Left lobe of liver (tissue), 2 donors: Measurements from ENCODE around the gene TGFA. TPM values are rescaled to one million over a fixed set of nuclear protein-coding genes. Genes with fewer than 3 reads are reported as not detected.
"Not testable (repeated sequence)": the region's sequence is repeated elsewhere in the genome, so short reads cannot be mapped to it uniquely, and the experiment has no call there.

Source experiments
- ATAC-seq: fragments of 200-7000 bp; cut with Tn5 transposase; one replicate; pipeline ENCODE4 v1.9.1; 2020; ENCODE audit warnings: mild to moderate bottlenecking, moderate library complexity
- DNase-seq: peaks from one replicate; pipeline ENCODE4 v3.0.0-alpha.2; 2020; ENCODE audit warnings: low spot score
- total RNA-seq: library from RNA; stranded (reverse); gene quantifications from one replicate; pipeline ENCODE4 v1.2.1, GENCODE V29; 2021
- donor health status: DM: no; HTN: no; CAD: no; lungs with moderate emphysema.
- donor health status: DM: no; HTN: yes; CAD: no.

The TGFA gene
- total RNA-seq, 1 donor from 2014 or later, result 5.0 TPM

DNA sequence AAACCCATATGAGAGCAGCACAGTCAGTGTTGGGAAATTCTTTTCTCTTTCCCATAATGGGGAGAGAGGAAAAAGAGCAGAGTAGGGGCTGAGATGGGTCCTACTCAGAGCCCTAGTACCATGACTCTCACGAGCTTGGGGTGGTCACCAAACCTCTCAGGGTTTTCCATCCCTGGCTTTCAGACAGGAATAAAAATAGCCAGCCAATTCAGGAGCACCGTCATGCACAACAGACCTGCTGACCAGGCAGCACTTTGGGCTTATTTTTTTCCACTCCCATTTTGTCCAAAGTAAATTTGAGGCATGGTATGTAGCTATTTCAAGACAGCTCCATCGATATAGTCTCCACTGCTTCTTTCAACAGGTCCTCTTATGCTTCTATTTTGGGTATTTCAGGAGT is 86.4 kb downstream of the TGFA start:
- ATAC-seq (no peak), DNase-seq (no peak)

DNA sequence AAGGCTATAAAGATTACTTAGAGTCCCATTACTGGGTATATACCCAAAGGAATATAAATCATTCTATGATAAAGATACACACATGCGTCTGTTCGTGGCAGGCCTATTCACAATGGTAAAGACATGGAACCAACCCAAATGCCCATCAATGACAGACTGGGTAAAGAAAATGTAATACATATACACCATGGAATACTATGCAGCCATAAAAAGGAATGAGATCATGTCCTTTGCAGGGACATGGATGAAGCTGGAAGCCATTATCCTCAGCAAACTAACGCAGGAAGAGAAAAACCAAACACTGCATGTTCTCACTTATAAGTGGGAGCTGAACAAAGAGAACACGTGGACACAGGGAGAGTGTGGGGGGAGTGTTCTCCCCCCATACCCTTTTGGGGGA is 87.0 kb downstream of the TGFA start:
- not testable (repeated sequence) for ATAC-seq
- DNase-seq, result peak; percentile 10

DNA sequence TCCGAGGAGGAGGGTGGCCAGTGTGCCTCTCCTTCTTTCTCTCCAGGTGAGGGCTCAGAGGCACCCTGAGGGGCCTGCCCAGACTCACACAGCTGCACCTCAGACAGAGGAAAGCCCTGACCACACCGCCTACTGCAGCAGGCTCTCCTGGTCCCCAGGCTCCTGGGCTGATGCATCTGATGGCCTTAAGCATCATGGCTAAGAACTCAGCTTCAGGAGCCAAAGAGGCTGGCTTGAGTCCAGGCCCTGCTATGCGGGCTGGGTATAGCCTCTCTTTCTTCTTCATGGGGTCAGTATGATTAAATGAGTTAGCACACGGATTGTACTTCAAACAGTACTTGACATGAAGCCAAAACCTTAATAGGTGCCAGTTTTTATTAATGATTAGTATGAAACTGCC is 89.6 kb downstream of the TGFA start:
- no peak for ATAC-seq
- no peak for DNase-seq

DNA sequence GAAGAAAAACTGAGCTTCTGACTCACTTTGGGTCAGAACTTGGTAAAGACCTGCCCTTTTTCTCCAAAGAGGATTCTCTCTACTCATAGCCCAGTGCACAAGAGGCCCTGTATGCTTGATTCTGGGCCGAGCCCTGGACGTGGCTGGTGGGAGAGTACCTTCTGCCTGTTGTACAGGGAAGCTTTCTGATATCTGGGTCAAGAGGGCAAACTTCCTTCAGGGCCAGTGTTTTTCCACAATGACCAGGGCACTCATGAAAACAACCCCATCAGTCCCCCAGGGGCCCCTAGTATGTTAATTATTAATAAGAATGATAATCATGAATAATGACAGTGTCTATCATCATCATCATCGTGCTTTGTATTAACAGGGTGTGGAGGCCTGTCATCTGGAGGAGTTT is 90.0 kb downstream of the TGFA start:
- ATAC-seq (no peak), DNase-seq (no peak)

DNA sequence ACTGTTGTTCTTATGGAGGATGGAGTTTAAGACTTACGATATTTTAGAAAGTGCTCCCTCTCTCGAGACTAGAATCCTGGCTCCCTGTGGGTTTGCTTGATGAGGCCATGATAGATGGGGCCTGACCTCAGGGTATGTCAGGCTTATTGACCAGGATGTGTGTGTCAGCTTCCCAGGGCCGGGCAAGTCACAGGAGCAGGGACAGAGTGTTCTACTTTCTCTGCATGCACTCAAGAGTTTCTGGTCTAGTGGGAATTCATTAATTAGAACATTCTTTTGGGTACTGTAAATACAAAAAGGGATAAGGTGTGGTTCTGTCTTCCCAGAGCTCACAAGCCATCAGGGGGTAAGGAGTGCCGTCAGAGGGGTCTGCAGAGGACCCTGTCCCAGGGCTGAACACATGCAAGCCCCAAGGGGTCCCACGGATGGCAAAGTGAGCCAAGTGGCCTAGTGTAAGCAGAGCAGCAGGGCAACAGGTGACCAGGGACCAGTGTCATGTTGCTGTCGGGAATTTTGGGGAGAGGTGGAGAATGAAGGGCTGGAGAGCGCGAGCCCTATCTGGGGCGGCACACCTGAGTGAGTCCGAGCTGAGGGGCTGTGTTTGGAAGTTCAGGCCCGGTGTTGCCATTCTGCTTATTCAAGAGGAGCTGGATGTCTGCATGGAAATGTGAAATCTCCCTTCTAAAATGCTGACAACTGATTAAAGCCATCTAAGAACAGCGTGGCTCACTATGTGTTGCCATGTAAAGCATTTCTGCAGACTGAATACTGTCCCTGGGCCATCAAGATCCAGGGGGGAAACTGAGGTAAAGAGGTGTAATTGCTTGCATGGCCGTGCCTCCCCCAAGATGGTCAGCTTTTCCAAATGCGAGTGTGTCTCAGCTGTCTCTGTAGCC is 91.4 kb downstream of the TGFA start:
- no peak for ATAC-seq
- no peak for DNase-seq

DNA sequence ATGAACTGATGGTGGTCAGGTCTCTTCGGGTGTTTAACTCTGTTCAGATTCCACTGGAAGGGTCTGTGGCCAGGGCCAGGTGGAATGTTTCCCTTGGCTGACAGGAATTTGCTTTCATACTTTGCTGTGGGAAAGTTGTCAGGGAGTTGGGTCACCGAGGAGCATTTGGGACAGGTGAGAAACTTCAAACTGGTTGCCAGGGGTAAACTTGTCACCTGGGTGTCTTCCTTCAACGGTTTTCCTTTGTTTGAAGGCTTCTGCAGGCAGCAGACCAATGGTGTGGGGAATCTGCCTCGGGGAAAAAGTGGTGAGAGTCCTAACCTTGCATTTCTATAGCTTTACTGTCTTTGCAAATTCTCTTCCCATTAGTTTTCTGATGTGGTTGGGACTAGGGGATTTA is 92.2 kb downstream of the TGFA start:
- ATAC-seq (no peak), DNase-seq (no peak)

DNA sequence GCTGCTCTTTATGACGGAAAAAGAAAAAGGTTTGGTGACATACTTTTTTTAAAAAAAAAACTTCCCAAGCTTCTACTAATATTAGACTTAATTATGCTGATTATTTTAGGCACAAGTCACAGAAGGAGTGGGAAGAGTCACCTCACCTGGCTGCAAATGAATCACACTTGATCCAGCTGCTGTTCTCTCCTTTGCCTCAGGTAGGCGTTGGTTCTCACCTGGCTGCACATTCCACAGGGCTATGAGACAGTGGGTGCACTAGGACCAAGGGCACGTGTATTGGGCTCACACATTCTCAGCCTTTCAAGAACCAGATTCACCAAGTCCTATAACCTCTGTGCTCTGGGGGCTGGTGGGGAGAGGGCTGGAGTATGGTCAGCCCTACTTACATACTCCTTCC is 93.3 kb downstream of the TGFA start:
- DNase-seq (no peak), ATAC-seq (no peak)

DNA sequence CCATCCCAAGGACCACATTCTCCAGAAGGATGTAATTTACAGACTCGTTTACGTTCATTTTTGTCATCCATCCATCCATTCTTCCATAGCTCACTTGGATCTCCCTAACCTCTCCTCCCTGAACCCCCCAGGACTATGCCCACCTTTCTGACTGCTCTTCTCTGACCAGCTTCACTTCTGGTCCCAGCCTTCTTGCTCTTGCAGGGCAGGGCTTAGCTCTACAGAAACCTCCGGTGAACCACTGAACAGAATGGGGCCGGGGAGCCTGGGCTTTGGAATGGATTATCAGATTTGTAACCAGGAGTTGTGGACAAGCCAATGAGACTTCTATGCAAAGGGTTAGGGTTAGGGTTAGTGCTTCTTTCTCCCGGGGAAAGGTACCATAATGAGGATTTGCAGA is 95.0 kb downstream of the TGFA start:
- DNase-seq, result no peak

DNA sequence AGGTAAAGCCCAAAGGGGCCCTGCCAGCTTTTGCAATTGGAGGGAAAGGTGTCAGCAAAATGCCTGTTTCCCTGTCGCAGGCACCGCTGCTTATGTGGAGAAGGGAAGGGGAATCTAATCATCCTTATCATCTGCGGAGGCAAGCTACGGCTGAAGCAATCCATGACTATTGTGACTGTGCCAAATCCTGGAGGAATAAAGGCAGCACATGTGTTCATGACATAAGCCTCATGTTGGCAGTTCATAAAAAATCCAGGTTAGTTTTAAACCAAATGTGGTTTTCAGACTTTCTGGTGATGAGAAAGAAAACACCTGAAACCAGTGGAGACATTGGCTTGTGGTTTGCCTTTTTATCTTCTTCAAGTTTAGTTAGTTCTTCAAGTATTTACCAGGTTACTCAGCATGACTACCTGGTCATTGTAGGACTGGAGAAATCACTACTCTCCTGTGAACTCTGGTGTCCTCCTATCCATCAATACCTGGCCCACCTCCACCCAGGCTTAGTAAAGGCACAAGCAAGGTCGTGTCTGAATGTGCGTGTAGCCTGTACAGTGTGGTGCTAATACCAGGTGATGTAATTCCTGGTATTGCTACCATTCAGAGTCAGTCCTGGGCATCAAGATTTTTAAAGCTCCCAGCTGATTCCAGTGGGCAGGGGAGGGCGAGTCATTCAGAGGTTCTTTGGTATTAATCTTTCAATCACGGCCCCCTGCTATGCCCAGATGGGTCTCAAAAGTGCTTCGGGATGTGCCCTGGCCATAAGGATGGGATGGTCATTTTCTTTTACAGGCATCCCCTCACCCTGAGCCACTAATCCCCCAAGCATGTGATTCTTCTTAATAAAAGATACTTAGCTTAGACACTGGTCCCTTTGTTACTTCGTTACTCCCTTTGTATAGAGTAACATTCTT is 96.8 kb downstream of the TGFA start:
- DNase-seq (no peak), ATAC-seq (no peak)

More for the DNA sequence above, 95.0 kb downstream of the TGFA start:
- ATAC-seq, result no peak

DNA sequence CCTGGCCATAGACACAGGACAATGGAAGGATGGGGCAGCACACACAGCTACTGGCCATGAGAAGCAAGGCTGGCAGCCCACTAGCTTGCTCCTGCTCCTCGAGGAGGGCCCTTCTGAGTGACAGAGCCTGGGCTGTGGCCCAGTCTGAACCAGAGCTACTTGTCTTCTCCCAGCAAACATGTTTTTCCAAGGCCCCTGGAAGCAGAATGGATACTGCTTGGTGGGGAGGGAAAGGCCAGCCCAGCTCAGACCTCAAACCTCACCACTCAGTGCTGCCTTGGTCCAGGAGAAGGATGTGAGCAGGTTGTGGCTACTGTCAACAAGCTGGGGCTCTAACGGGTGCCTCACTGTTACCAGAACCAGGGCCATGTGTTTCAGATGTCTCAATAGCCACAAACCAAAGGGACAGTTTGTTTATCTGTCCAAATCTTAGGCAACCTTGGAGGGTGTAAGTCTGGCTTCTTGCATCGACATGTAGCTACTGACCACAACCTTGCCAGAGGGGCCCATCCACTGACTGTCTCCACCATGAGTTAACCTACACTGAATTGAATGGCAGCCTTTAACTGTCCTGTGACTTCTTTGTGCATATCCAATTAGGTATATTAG is 98.6 kb downstream of the TGFA start:
- no peak for DNase-seq
- no peak for ATAC-seq

DNA sequence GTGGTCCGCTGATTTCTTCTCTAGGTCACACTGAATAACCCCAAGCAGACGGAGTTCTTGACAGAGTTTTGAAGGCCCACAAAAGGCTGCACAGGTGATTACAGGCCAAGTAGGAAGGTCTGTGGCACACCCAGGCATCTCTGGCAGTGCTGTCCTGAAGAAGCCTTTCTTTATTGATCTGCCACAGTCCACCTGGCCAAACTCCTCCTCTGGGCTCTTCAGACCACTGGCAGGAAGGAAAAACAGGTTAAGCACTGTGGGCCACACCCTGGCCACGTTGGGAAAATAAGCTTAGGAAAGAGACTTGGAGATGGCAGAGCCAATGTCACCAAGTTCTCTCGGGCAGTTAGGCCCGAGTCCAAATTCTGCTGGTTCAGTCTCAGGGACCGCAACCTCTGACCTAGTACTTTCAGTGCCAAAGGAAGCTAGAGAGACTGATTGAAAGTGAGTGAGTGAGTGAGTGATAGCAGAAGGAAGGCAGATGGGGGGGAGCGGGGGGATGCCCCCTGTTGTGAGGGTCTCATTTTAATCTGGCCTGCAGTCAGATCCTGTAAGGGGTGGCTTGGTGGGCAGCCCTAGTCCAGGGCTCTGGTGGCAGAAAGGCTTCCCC is 102.9 kb downstream of the TGFA start:
- DNase-seq, result no peak
- peak; percentile 67 for ATAC-seq

DNA sequence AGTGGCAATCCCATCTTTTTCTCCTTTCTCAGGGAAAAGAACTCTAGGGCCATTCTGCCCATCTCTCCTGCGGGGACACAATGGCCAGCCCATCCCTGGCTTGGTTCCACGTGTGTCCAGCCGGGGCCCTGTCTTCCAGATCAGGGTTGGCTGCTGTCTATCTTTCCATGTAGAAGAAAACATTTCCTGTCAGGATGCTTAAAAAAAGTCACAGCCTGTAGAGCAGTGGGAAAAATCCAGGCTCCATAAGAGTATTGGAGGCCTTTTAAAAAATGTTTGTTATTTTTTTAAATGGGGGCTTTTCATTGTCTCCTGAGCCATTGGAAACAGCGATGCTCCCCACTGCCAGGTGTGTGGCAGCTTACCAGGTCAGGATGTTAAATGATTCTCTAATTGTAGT is 105.6 kb downstream of the TGFA start:
- DNase-seq (no peak), ATAC-seq (no peak)

DNA sequence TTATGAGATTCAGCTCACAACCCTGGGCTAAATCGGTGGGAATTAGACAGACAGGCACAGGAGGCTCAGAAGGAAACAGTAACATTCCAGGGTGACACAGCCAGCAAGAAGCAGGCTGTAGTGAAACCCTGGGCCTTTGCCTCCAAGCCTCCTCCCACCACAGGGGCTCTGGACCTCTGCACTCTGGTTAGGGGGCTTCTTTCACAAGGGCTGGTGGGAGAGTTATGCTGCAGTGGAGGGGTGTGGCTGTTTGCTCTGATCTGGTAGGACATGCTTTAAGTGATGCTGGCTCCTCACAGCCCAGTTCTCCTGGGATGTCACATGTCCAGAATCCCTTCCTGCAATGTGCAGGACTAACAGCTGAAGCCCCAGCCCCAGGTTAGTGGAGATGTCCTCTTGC is 109.9 kb downstream of the TGFA start:
- no peak for ATAC-seq
- DNase-seq, result no peak

DNA sequence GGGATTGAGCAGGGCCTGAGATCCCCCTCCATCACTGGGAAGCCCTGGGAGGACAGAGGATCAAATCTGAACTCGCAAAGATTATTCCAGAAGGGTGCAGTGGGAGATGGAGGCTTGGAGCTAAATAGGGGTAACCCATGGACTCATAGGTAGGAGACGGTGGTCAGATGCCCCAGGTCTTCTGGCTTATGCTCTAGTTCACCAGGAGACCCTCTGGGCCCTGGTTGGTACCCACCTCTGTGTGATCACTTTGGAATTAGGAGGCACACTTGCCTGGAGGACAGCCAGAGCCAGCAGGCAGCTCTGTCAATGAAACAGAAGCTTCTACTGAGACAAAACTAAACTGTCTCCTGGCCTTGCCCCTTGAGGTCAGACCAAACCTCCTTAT is 110.6 kb downstream of the TGFA start:
- ATAC-seq (no peak), DNase-seq (no peak)

DNA sequence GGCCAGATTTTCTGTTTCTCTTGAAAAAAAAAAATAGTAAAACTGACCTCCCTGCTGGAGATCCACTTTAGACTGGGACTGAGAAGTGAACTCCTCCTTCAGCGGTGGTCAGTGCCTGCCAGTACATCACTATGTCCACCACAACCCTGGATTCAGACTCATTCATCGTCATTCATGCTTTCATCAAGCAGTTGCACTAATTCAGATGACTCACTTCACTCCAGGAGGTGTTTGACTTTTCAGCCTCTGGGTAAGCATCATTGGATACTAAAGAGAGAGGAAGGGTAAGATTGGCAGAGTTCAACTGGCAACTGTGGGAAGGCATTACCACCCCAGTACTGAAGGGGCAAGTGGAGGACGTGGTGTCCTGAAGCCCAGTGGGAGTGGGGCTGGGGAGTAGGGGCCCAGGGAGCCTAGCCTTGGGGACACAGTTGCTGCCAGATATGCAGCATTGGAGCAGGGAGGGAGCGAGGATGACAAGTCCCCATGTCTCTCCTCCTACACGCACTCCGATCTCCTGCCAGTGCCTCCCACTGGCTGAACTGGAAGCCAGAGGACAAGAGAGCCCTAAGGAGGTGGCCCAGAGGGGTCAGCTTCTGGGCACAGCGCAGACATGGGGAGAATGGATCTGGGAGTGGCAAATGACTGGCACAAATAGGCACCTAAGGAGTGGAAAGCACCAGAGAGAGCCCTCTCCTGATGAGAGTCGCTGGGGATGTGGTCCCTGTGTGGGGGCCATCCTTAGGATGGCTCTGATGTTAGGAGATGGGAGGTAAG is 111.1 kb downstream of the TGFA start:
- ATAC-seq, result no peak
- DNase-seq, result no peak

DNA sequence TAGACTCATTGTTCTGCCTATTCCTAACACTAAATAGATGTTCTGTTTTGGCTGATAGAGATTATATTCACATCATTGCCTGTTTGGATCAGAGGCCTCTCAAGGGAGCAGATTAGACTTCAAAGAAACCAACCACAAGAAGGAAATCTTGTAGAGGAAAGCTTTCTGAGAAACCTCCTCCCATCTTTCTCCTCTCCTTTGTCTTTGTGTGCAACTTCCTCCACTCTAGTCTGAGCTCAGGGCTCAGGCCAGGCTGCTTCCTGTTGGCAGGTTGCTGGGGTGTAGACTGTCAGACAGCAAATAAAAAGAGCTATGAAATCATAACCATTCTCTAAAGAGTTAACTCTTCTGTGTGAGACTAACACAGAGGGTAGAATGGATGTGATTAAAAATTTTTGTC is 113.0 kb downstream of the TGFA start:
- DNase-seq (no peak), ATAC-seq (no peak)

DNA sequence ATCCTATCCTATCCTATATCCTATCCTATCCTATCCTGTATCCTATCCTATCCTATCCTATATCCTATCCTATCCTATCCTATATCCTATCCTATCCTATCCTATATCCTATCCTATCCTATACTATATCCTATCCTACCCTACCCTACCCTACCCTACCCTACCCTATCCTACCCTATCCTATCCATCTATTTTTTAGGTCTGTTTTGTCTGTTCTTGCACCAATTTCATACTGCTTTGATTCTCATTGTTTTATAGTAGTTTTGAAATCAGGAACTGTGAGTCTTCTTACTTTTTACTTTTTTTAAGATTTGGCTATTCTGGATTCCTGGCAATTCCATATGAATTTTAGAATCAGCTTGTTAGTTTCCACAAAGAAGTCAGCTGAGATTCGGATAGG is 118.5 kb downstream of the TGFA start:
- no peak for ATAC-seq

DNA sequence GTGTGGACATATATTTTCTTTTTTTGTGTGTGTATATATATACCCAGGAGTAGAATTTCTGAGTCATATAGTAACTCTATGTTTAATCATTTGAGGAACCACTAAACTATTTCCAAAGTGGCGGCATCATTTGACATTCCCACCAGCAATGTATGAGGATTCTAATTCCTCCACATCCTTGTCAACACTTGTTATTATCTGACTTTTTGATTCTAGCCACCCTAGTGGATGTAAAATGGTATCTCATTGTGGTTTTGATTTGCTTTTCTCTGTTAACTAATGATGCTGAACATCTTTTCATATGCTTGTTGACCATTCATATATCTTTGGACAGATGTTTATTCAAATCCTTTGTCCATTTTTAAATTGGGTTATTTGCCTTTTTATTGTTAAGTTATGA is 120.3 kb downstream of the TGFA start:
- DNase-seq (no peak), ATAC-seq (no peak)

More for the DNA sequence above, 118.5 kb downstream of the TGFA start:
- no peak for DNase-seq

DNA sequence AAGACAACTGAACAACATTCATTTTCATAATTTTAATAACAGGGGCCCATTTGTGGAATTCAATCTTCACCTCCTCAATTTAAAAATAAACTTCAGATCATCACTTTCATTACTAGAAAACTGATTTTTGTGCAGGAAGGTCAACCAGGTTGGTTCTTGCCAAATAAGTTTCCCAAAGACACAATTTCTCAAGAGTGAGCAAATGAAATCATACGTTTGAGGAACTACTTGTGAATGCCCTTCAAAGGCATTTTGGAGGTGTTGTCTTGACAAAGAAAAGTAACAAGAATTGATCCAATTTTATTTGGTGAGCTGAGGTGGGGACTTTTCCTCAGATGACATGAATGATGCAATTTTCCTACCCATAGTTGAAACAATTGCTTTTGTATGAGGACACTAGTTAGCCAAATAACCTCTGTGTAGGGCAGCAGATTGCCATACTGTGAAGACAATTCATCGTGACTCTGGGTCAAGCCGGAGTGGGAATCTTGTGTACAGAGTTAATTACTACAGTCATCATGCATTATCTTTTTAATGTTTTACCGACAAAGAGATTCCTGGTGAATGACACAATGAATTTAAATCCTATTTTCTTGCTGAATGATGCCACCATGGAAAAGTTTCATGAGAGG is 121.8 kb downstream of the TGFA start:
- ATAC-seq (no peak), DNase-seq (no peak)

DNA sequence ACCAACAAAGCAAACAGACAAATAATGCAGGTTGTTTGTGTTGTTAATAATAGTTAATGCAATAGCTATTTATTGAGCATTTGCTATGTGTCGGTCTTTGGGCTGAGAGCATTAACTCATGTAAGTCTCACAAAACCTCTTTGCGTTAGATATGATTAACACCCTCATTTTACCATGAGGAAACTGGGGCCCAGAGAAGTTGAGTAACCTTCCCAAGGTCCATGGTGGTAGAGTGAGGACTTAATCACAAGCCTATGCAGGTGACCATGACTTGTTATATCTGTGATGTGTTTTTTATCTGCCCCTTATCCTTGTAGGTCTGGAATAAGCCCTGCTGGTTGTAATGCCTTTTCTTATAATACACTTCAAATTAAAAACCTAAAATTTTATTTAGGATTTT is 127.3 kb downstream of the TGFA start:
- DNase-seq (no peak), ATAC-seq (no peak)
